Pancreas (tissue), 10 donors: ENCODE measurements around the gene MAPK1. TPM values are rescaled to one million over a fixed set of nuclear protein-coding genes. Genes with fewer than 3 reads are reported as not detected.
"Not testable (repeated sequence)": the region's sequence is repeated elsewhere in the genome, so short reads cannot be mapped to it uniquely, and the experiment has no call there.

ENCODE experiments used
- ATAC-seq, 4 donors: fragments of 200-7000 bp; cut with Tn5 transposase; one replicate each; pipeline versions ENCODE4 v1.8.0 to v1.9.1; 2020; ENCODE audit warnings: mild to moderate bottlenecking in 4 of 4, moderate library complexity in 4 of 4
- DNase-seq, 6 donors: peaks; one replicate each; pipeline ENCODE4 v3.0.0-alpha.2; 2020
- FAIRE-seq: peaks from 2 replicates; lab custom pipeline; 2012; peaks lifted over from hg19 to GRCh38; lab: Jason Lieb, UNC
- H3K27ac ChIP-seq, 4 donors: fragments of 200-600 bp; sonication (generic); 1 replicate in 3 of 4; 2 replicates in 1 of 4; pipeline versions ENCODE4 v1.5.0 to v1.8.0; 2020
- H3K27me3 ChIP-seq, 4 donors: fragments of 200-600 bp; one replicate each; pipeline ENCODE4 v1.8.0; 2021
- H3K36me3 ChIP-seq, 3 donors: fragments of 200-600 bp; sonication (generic) in 1 of 3; one replicate each; pipeline versions ENCODE4 v1.5.0 to v1.8.0; 2020 to 2021
- H3K4me1 ChIP-seq, 3 donors: fragments of 200-600 bp; one replicate each; pipeline ENCODE4 v1.8.0; 2021
- H3K4me3 ChIP-seq, 4 donors: fragments of 200-600 bp; sonication (generic) in 2 of 4; one replicate each; pipeline versions ENCODE4 v1.5.0 to v1.8.0; 2020 to 2021
- H3K9me3 ChIP-seq, 4 donors: fragments of 200-600 bp; one replicate each; pipeline ENCODE4 v1.8.0; 2021
- CTCF ChIP-seq, 4 donors: fragments of 200-600 bp; sonication (generic) in 3 of 4; IDR thresholded peaks; one replicate each; pipeline versions ENCODE4 v1.5.0 to v1.8.0; 2021; ENCODE audit warnings: antibody characterized with exemption in 4 of 4
- WGBS, 2 donors: extraction: QIAGEN DNeasy Blood & Tissue Kit; methylation state at CpG; one replicate each; pipeline ENCODE4 v1.1.7; 2013; 5-methylcytosine and 5-hydroxymethylcytosine counted together
- intact Hi-C, 3 donors: fragments of 100-400 bp; cut with DNase I; formaldehyde crosslinking; loops; one replicate each; pipeline versions ENCODE4 v1.11.1 to v1.14.2; 2022
- polyA plus RNA-seq, 2 donors: library from polyadenylated mRNA; stranded (reverse); fragments of 200-250 nt; gene quantifications; one replicate each; pipeline ENCODE4 v1.2.3, GENCODE V29; 2013
- total RNA-seq, 6 donors: library from RNA; stranded (reverse); fragmentation: NEBNext Ultra II Directional in 4 of 6; extraction: Animal tissue kit (Norgen Biotek cat#: 25700) in 4 of 6; gene quantifications; one replicate each; pipeline versions ENCODE4 v1.2.1 to v1.2.4, GENCODE V29; 2021 to 2023
- donor health status: healthy with polysubstance abuse.
- donor health status: DM: no; HTN: no; CAD: no; lungs with moderate emphysema.
- donor health status: DM: no; HTN: no; CAD: no.
- donor health status: control.
- donor health status: control.
- donor health status: Bipolar disorder and iron deficiency.
- donor health status: DM: yes; HTN: yes; CAD: no.
- donor health status: DM: no; HTN: no; CAD: no.
- donor health status: DM: no; HTN: no; CAD: no.
- donor health status: DM: yes; HTN: yes; CAD: no.

Gene MAPK1
- total and polyA plus RNA-seq, 8 donors = 7.0 to 85.7 (median 66.4) TPM

- H3K27me3 ChIP-seq = no peaks in the 10 kb centered on the region
- H3K36me3 ChIP-seq = peaks cover 0 to 26% (median 8%) of the 10 kb centered on the region in 3 donors
- FAIRE-seq (no peak), ATAC-seq (no peak), DNase-seq (no peak)
- 79 to 80% methylated on average over 5 of the region's 5 CpGs for WGBS, 2 donors
- H3K9me3 ChIP-seq = no peaks in the 10 kb centered on the region
- no peaks in the 10 kb centered on the region for H3K4me1 ChIP-seq
- H3K27ac ChIP-seq = no peak overlapping the region
- H3K4me3 ChIP-seq = no peak overlapping the region
- intact Hi-C loops = no loop called here
- TF ChIP-seq CTCF (IDR thresholded peaks at IDR 0.05) = no peak
Measured at GRCh38 chr22:21797444-21798221, 69.8 kb downstream of the MAPK1 start.

- Histone ChIP-seq H3K9me3 (no peaks in the 10 kb centered on the region), H3K27me3 (no peaks in the 10 kb centered on the region), H3K36me3 (peaks cover 0 to 19% (median 8%) of the 10 kb centered on the region in 3 donors), H3K4me1 (no peaks in the 10 kb centered on the region), H3K4me3 (no peak overlapping the region), H3K27ac (no peak overlapping the region)
- FAIRE-seq (no peak), DNase-seq (peak in 3 of 6 donors; percentile 15 to 34 (median 31)), ATAC-seq (peak; percentile 69 to 92 (median 83))
- WGBS, 2 donors = 47 to 48% methylated on average over 5 of the region's 5 CpGs
- intact Hi-C loops = no loop called here
- no peak for TF ChIP-seq CTCF (IDR thresholded peaks at IDR 0.05)
Measured at GRCh38 chr22:21796863-21797262, 70.6 kb downstream of the MAPK1 start.

- no peak for TF ChIP-seq CTCF (IDR thresholded peaks at IDR 0.05)
- H3K36me3 ChIP-seq = peaks cover 0 to 15% (median 8%) of the 10 kb centered on the region in 3 donors
- 80 to 91% methylated on average over 3 of the region's 3 CpGs for WGBS, 2 donors
- no peaks in the 10 kb centered on the region for H3K27me3 ChIP-seq
- no peak overlapping the region for H3K27ac ChIP-seq
- H3K4me3 ChIP-seq = no peak overlapping the region
- FAIRE-seq (no peak), ATAC-seq (no peak), DNase-seq (no peak)
- H3K9me3 ChIP-seq = no peaks in the 10 kb centered on the region
- intact Hi-C loops = no loop called here
- no peaks in the 10 kb centered on the region for H3K4me1 ChIP-seq
Measured at GRCh38 chr22:21796231-21796630, 71.2 kb downstream of the MAPK1 start.

- H3K27ac ChIP-seq, DNase-seq, H3K9me3 ChIP-seq, H3K4me1 ChIP-seq, intact Hi-C loops, FAIRE-seq, ATAC-seq, H3K27me3 ChIP-seq, H3K4me3 ChIP-seq: not testable (repeated sequence)
- peaks cover 0 to 13% (median 7%) of the 10 kb centered on the region in 3 donors for H3K36me3 ChIP-seq
- WGBS, 2 donors = 96% methylated on average over 10 of the region's 10 CpGs
Measured at GRCh38 chr22:21793716-21794115, 73.7 kb downstream of the MAPK1 start.

- no peak for FAIRE-seq
- ATAC-seq = no peak
- intact Hi-C loops = no loop called here
Measured at GRCh38 chr22:21791635-21792625, 75.5 kb downstream of the MAPK1 start.

GRCh38 chr22:21790849-21791610, 76.4 kb downstream of the MAPK1 start:
- H3K4me3 ChIP-seq, intact Hi-C loops, DNase-seq, ATAC-seq, H3K4me1 ChIP-seq, H3K9me3 ChIP-seq, H3K27me3 ChIP-seq, H3K27ac ChIP-seq, FAIRE-seq: not testable (repeated sequence)
- peaks cover 0 to 12% (median 4%) of the 10 kb centered on the region in 3 donors for H3K36me3 ChIP-seq
- 94 to 96% methylated on average over 10 to 11 of the region's 11 CpGs for whole genome bisulfite sequencing, 2 donors

More at GRCh38 chr22:21791635-21792625, 75.5 kb downstream of the MAPK1 start:
- peaks cover 0 to 11% (median 4%) of the 10 kb centered on the region in 3 donors for H3K36me3 ChIP-seq
- no peaks in the 10 kb centered on the region for H3K27me3 ChIP-seq
- 74 to 76% methylated on average over 11 of the region's 11 CpGs for WGBS, 2 donors
- no peak overlapping the region for H3K27ac ChIP-seq
- no peak overlapping the region for H3K4me3 ChIP-seq
- no peaks in the 10 kb centered on the region for H3K9me3 ChIP-seq
- no peak for DNase-seq
- H3K4me1 ChIP-seq = no peaks in the 10 kb centered on the region
- no peak for TF ChIP-seq CTCF (IDR thresholded peaks at IDR 0.05)
